MCF 10A (cell line): ENCODE results near the gene U2AF2. TPM values are rescaled to one million over a fixed set of nuclear protein-coding genes. Genes with fewer than 3 reads are reported as not detected.

Experiments used
- BruUV-seq: library from RNA; stranded (reverse); fragments of 400-500 nt; replicated peaks from 2 replicates; lab custom pipeline; 2021; lab: Mats Ljungman, UMichigan
- CTCF ChIA-PET: fragments of 300-600 bp; sonication (Branson Sonifier 250); formaldehyde crosslinking; extraction: SDS; loops from one replicate; lab custom pipeline; 2021; ENCODE audit warnings: antibody characterized with exemption, inconsistent platforms; lab: Yijun Ruan, JAX
- POLR2A ChIA-PET: fragments of 300-600, 350-650 bp; sonication (Branson Sonifier 250); formaldehyde crosslinking; extraction: SDS; loops from one replicate; lab custom pipeline; 2020; ENCODE audit warnings: antibody characterized with exemption, inconsistent platforms; lab: Yijun Ruan, JAX
- DNase-seq: peaks from one replicate; pipeline ENCODE4 v3.0.0-alpha.2; 2018; ENCODE audit not compliant: unreplicated experiment
- H3K27ac Mint-ChIP-seq: one replicate; pipeline ENCODE4 v1.8.0; 2022; ENCODE audit warnings: mild to moderate bottlenecking, low read depth, mixed read lengths; ENCODE audit not compliant: unreplicated experiment
- H3K27me3 Mint-ChIP-seq: one replicate; pipeline ENCODE4 v1.8.0; 2022; ENCODE audit warnings: mixed read lengths; ENCODE audit not compliant: insufficient read depth, unreplicated experiment
- H3K36me3 Mint-ChIP-seq: one replicate; pipeline ENCODE4 v1.8.0; 2022; ENCODE audit warnings: mild to moderate bottlenecking, moderate library complexity, mixed read lengths; ENCODE audit not compliant: insufficient read depth, unreplicated experiment
- H3K4me1 Mint-ChIP-seq: one replicate; pipeline ENCODE4 v1.8.0; 2022; ENCODE audit warnings: mixed read lengths; ENCODE audit not compliant: insufficient read depth, unreplicated experiment
- H3K4me3 Mint-ChIP-seq: one replicate; pipeline ENCODE4 v1.8.0; 2022; ENCODE audit warnings: mild to moderate bottlenecking, moderate library complexity, mixed read lengths; ENCODE audit not compliant: unreplicated experiment
- H3K9me3 Mint-ChIP-seq: one replicate; pipeline ENCODE4 v1.8.0; 2022; ENCODE audit warnings: mixed read lengths; ENCODE audit not compliant: unreplicated experiment
- intact Hi-C: fragments of 100-400 bp; cut with micrococcal nuclease; formaldehyde crosslinking; loops from 2 replicates; pipeline ENCODE4 v1.14.1; 2022
- total RNA-seq: library from RNA; stranded (reverse); gene quantifications from 2 replicates; pipeline ENCODE4 v1.2.3, GENCODE V29; 2022
- TF ChIP-seq, protein P1 (sequence below): fragments of 200-600 bp; IDR thresholded peaks from one replicate; pipeline ENCODE4 v1.8.0; 2022; ENCODE audit warnings: antibody characterized with exemption, mild to moderate bottlenecking; ENCODE audit not compliant: unreplicated experiment

The U2AF2 gene
- total RNA-seq, 1 experiment from 2014 or later, result 280 TPM

DNA sequence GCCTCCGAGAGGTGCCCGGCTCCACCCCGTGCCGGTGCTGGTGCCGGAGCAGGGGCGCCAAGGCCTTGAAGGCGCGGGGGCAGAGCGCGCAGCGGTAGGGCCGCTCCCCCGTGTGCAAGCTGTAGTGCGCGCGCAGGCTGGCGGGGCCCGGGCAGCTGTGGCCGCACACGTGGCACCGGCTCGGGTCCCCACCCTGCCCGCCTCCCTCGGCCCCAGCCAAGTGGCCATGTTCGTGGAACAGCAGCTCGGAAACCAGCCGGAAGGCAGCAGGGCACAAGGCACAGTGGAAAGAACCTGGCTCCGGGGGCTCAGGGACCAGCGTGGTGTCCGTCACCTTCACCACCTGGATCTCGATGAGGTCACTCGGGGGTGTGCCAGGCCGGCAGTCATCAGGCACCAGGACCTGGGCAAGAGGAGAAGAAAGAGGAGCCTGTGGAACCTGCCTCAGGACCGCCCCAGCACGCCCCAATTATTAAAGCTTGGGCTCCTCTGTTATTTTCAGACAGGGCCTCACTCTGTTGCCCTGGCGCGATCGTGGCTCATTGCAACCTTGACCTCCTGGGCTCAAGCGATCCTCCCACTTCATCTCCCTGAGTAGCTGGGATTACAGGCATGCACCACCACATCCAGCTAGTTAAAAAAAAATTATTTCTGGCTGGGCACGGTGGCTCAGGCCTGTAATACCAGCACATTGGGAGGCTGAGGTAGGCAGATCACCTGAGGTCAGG lies 32.4 kb upstream of the U2AF2 start:
- intact Hi-C loops, result no loop called here
- ChIA-PET POLR2A (interaction anchor here (1.2 to 3.2 kb wide), 3 partner anchors 15 to 145 kb away, joined by 5 to 15 read pairs (median 7); partner anchors contain the start of gene ZNF865), CTCF (interaction anchor here (0.7 to 1.8 kb wide), 3 partner anchors 10 to 205 kb away, joined by 3 to 6 read pairs (median 4); partner anchors contain the start of gene ZNF865)
- Mint-ChIP-seq H3K27ac (no peak overlapping the region), H3K9me3 (no peaks in the 10 kb centered on the region), H3K36me3 (peaks cover 24% of the 10 kb centered on the region), H3K4me1 (peaks cover 10% of the 10 kb centered on the region), H3K27me3 (no peaks in the 10 kb centered on the region), H3K4me3 (no peak overlapping the region)
- no TSS peak for BruUV-seq
- TF ChIP-seq, protein P1, sequence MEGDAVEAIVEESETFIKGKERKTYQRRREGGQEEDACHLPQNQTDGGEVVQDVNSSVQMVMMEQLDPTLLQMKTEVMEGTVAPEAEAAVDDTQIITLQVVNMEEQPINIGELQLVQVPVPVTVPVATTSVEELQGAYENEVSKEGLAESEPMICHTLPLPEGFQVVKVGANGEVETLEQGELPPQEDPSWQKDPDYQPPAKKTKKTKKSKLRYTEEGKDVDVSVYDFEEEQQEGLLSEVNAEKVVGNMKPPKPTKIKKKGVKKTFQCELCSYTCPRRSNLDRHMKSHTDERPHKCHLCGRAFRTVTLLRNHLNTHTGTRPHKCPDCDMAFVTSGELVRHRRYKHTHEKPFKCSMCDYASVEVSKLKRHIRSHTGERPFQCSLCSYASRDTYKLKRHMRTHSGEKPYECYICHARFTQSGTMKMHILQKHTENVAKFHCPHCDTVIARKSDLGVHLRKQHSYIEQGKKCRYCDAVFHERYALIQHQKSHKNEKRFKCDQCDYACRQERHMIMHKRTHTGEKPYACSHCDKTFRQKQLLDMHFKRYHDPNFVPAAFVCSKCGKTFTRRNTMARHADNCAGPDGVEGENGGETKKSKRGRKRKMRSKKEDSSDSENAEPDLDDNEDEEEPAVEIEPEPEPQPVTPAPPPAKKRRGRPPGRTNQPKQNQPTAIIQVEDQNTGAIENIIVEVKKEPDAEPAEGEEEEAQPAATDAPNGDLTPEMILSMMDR, result no peak
- no peak for DNase-seq

- ChIA-PET POLR2A (interaction anchor here (0.7 to 3.2 kb wide), 4 partner anchors 14 to 231 kb away, joined by 3 to 15 read pairs (median 6); partner anchors contain the start of gene ZNF865), CTCF (interaction anchor here (0.6 to 1.8 kb wide), 5 partner anchors 10 to 286 kb away, joined by 3 to 6 read pairs (median 4); partner anchors contain the start of gene ZNF865)
- H3K4me1 Mint-ChIP-seq, result peaks cover 10% of the 10 kb centered on the region
- TF ChIP-seq, protein P1, result no peak
- no peak overlapping the region for H3K27ac Mint-ChIP-seq
- peaks cover 17% of the 10 kb centered on the region for H3K36me3 Mint-ChIP-seq
- no peaks in the 10 kb centered on the region for H3K27me3 Mint-ChIP-seq
- H3K4me3 Mint-ChIP-seq, result peak overlapping the region; percentile 91
- no TSS peak for BruUV-seq
- no peaks in the 10 kb centered on the region for H3K9me3 Mint-ChIP-seq
- no peak for DNase-seq
- intact Hi-C loops, result no loop called here
Observed at GRCh38 chr19:55623130-55623529, 31.7 kb upstream of the U2AF2 start.

DNA sequence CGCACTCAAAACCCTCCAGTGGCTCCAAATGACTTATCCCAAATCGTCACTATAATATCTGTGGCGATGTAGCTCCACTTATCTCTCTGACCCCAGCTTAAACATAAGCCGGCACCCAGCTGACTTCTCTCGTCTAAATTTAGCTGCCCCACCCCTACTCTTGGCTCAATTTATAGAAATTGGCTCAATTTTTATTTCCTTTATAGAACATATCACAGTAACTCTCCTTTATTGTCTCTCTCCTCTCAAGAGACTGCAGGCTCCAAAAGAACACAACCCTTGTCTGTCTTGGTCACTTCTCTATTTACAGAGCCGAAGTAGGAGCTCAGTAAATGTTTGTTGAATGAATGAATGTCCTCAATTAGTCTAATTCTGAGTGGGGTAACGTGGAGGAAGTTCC lies 31.3 kb upstream of the U2AF2 start:
- peak overlapping the region; percentile 99 for H3K27ac Mint-ChIP-seq
- peak overlapping the region; percentile 91 for H3K4me3 Mint-ChIP-seq
- CTCF ChIA-PET, result interaction anchor here (0.6 to 2.0 kb wide), 6 partner anchors 9 to 287 kb away, joined by 3 to 7 read pairs (median 5); partner anchors contain the start of gene ZNF865
- intact Hi-C loops, result no loop called here
- TF ChIP-seq, protein P1, result no peak
- TSS peak; percentile 36 for BruUV-seq
- POLR2A ChIA-PET, result interaction anchor here (0.7 to 3.2 kb wide), 6 partner anchors 14 to 231 kb away, joined by 3 to 15 read pairs (median 6); partner anchors contain the start of genes U2AF2 and ZNF865
- H3K27me3 Mint-ChIP-seq, result no peaks in the 10 kb centered on the region
- peaks cover 10% of the 10 kb centered on the region for H3K4me1 Mint-ChIP-seq
- H3K36me3 Mint-ChIP-seq, result peaks cover 16% of the 10 kb centered on the region
- no peaks in the 10 kb centered on the region for H3K9me3 Mint-ChIP-seq
- DNase-seq, result no peak
